Measurements from ENCODE around the gene SLC49A4. TPM values are rescaled to one million over a fixed set of nuclear protein-coding genes. Genes with fewer than 3 reads are reported as not detected.

SLC49A4 gene
- total RNA-seq, 4 donors from 2014 or later = 21.2 to 25.7 (median 24.1) TPM

DNA sequence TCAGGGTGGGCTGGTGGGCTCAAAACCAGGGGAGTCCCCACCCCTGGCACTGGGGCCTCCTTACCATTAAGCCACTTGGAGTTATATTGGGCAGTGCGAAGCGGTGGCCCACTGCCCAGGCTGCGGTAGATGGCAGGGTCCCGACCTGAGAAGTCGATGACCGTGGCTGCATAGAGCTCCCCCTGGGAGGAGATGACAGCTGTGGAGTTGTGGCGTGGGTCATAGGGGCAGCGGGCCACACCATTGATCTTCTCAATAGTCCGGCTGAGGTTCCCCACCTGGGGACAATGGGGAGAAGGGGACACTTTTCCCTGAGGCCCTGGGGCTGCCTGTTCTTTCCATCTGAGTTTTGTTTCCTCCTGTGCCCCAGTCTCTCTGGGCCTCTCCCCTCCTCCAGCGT lies 132.9 kb downstream of the SLC49A4 start:
- Histone ChIP-seq H3K4me3 (no peak overlapping the region), H3K36me3 (no peaks in the 10 kb centered on the region), H3K27ac (replicated peaks in 1 of 4) (no peak overlapping the region), H3K9me3 (no peaks in the 10 kb centered on the region), H3K4me1 (no peaks in the 10 kb centered on the region), H3K27me3 (peaks cover 0 to 26% (median 3%) of the 10 kb centered on the region in 4 donors)
- intact Hi-C loops (cut with DNase I) = loop anchor here (10.0 kb wide), 1 partner anchor 217 kb away; no protein-coding TSS in a partner anchor
- TF ChIP-seq POLR2A (IDR thresholded peaks at IDR 0.05; ENCODE audit: low read depth) (no peak), EP300 (IDR thresholded peaks at IDR 0.05) (no peak), CTCF (IDR thresholded peaks at IDR 0.05) (no peak), POLR2AphosphoS5 (IDR thresholded peaks at IDR 0.05) (no peak)
- WGBS = 88% methylated on average over 9 of the region's 10 CpGs
- DNase-seq (ENCODE audit: extremely low spot score) = no peak

GRCh38 chr3:122928396-122929187 lies 133.7 kb downstream of the SLC49A4 start:
- no peaks in the 10 kb centered on the region for H3K9me3 ChIP-seq

DNA sequence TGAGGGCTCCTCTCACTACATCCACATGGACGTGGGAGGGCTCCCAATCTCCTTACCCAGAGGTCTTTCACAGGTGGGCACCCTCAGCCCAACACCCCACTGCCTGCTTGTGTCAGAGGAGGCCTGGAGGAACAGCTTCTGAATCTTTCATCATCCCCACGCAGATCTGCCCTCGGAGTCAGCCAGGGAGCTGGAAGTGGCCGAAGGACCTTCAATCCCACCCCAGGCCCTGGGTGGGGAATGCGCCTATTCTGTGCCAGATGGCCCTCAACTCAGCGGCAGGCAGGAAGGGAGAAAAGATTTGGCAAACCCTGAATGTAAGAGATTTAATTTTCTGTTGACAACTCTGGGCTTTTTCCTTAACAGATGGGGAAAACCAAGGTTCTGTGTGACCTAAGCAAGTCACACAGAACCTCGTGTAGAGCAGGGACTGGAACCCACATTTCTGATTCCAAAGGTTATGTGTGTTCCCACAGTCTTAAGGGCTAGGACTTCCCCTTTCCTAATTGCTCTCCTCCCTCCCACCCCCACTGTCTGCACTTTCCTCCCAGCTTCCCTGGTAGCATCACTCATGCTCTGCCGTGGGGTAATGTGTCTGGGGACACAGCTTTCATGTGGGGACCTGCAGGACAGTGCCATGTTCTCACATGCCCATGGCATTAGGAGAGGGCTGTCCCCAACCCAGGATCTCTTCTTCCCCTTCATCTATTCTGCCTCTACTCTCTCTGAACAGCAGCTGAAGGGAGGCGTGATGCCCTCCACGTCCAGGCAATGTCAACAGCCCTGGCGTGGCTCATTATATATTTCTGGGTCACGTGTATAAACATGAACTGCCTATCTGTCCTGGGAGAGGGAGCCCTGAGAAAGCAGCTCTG lies 134.6 kb downstream of the SLC49A4 start:
- DNase-seq (ENCODE audit: extremely low spot score) = no peak
- Histone ChIP-seq H3K27ac (replicated peaks in 1 of 4) (no peak overlapping the region), H3K9me3 (no peaks in the 10 kb centered on the region), H3K36me3 (no peaks in the 10 kb centered on the region), H3K4me3 (no peak overlapping the region), H3K27me3 (peaks cover 0 to 9% (median 0%) of the 10 kb centered on the region in 4 donors), H3K4me1 (no peaks in the 10 kb centered on the region)
- WGBS = 65% methylated on average over 11 of the region's 12 CpGs
- TF ChIP-seq POLR2A (IDR thresholded peaks at IDR 0.05; ENCODE audit: low read depth) = no peak
- TF ChIP-seq EP300 (IDR thresholded peaks at IDR 0.05) = no peak
- no peak for TF ChIP-seq POLR2AphosphoS5 (IDR thresholded peaks at IDR 0.05)
- no peak for TF ChIP-seq CTCF (IDR thresholded peaks at IDR 0.05)
- intact Hi-C loops (cut with DNase I) = loop anchor here (10.0 kb wide), 1 partner anchor 215 kb away; no protein-coding TSS in a partner anchor

More at GRCh38 chr3:122928396-122929187, 133.7 kb downstream of the SLC49A4 start:
- 93% methylated on average over 18 of the region's 24 CpGs for WGBS
- Histone ChIP-seq H3K4me3 (no peak overlapping the region), H3K36me3 (no peaks in the 10 kb centered on the region), H3K27ac (replicated peaks in 1 of 4) (no peak overlapping the region), H3K4me1 (no peaks in the 10 kb centered on the region), H3K27me3 (peaks cover 0 to 17% (median 0%) of the 10 kb centered on the region in 4 donors)
- TF ChIP-seq EP300 (IDR thresholded peaks at IDR 0.05) = no peak
- no peak for TF ChIP-seq POLR2AphosphoS5 (IDR thresholded peaks at IDR 0.05)
- no peak for TF ChIP-seq POLR2A (IDR thresholded peaks at IDR 0.05; ENCODE audit: low read depth)
- intact Hi-C loops (cut with DNase I) = loop anchor here (10.0 kb wide), 1 partner anchor 216 kb away; no protein-coding TSS in a partner anchor
- DNase-seq (ENCODE audit: extremely low spot score) = no peak

DNA sequence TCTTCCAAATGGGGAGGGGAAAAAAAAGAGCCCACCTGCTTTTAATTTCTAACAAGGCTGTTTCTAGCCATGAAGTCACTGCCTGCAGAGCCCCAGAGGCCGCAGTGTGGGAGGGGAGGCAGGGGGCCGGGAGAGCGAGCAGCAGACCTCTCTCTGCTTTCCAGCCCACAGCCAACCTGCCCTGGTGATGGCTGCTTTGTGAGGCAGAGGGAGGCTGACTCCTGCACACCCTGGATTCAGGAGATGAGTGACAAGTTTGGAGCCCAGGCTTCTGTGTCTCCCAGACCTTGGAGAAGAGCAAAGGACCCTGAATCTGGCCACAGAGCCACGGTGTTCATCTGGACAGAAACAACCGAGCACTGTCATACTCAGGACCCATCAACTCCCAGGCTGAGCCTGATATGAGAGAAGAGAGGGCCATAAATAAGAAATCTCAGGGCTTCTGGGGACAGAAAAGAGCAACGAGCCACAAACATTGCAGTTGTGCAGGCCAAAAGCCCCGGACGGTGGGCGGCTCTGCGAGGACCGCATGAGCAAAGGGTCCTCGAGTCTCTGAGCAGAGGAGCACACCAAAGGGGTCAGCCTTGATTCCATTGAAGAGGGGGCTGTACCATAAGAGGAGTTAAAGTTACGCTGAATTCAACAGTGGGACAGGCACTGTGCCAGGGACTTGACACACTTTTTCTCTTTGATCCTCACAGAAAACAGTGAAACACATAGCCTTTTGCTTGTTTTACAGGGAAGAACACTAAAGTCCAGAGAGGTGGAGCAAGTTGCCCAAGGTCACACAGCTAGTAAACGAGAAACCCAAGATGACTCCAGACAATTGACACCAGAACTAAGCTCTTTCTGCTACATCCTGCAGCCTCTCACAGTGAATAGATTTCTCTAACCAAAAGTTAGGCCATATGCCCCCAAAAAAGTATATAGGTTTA lies 135.5 kb downstream of the SLC49A4 start:
- peaks cover 0 to 5% (median 0%) of the 10 kb centered on the region in 4 donors for H3K27me3 ChIP-seq
- H3K4me3 ChIP-seq = no peak overlapping the region
- no peak for DNase-seq (ENCODE audit: extremely low spot score)
- no peak overlapping the region for H3K27ac ChIP-seq (replicated peaks in 1 of 4)
- H3K36me3 ChIP-seq = no peaks in the 10 kb centered on the region
- H3K4me1 ChIP-seq = no peaks in the 10 kb centered on the region
- no peaks in the 10 kb centered on the region for H3K9me3 ChIP-seq
- WGBS = 83% methylated on average over 13 of the region's 14 CpGs
- intact Hi-C loops (cut with DNase I) = no loop called here
- TF ChIP-seq POLR2A (IDR thresholded peaks at IDR 0.05; ENCODE audit: low read depth) (no peak), POLR2AphosphoS5 (IDR thresholded peaks at IDR 0.05) (no peak), CTCF (IDR thresholded peaks at IDR 0.05) (no peak), EP300 (IDR thresholded peaks at IDR 0.05) (no peak)

Other genes with a start within 250 kb of the SLC49A4 start
- 10 to 100 TPM; 16.7 to 24.0 (median 21.3) TPM for gene PARP9, start 230.8 kb upstream of the SLC49A4 start, total RNA-seq
- 10 to 100 TPM; 21.6 to 33.5 (median 21.8) TPM for gene DTX3L, start 230.7 kb upstream of the SLC49A4 start, total RNA-seq
- 1 to 10 TPM in 1 of 4 donors, under 1 TPM in 3; 0.39 to 2.3 (median 0.65) TPM for gene PARP15, start 217.4 kb upstream of the SLC49A4 start, total RNA-seq
- gene PARP14, start 114.2 kb upstream of the SLC49A4 start, total RNA-seq = 10 to 100 TPM; 21.4 to 34.1 (median 22.5) TPM
- gene HSPBAP1, start 1.2 kb upstream of the SLC49A4 start, total RNA-seq = 10 to 100 TPM in 1 of 4 donors, 1 to 10 TPM in 3; 5.5 to 14.5 (median 8.2) TPM
- gene SEMA5B, start 232.7 kb downstream of the SLC49A4 start, total RNA-seq = 1 to 10 TPM in 1 of 4 donors, under 1 TPM in 3; under 0.01 to 1.6 (median 0.34) TPM